GM19238 (cell line): ENCODE results near the gene ZBTB7A.

ENCODE experiments used
- DNase-seq: peaks from one replicate; pipeline ENCODE4 v3.0.0; 2011; ENCODE audit warnings: low spot score; ENCODE audit not compliant: insufficient read length

ZBTB7A gene

DNA sequence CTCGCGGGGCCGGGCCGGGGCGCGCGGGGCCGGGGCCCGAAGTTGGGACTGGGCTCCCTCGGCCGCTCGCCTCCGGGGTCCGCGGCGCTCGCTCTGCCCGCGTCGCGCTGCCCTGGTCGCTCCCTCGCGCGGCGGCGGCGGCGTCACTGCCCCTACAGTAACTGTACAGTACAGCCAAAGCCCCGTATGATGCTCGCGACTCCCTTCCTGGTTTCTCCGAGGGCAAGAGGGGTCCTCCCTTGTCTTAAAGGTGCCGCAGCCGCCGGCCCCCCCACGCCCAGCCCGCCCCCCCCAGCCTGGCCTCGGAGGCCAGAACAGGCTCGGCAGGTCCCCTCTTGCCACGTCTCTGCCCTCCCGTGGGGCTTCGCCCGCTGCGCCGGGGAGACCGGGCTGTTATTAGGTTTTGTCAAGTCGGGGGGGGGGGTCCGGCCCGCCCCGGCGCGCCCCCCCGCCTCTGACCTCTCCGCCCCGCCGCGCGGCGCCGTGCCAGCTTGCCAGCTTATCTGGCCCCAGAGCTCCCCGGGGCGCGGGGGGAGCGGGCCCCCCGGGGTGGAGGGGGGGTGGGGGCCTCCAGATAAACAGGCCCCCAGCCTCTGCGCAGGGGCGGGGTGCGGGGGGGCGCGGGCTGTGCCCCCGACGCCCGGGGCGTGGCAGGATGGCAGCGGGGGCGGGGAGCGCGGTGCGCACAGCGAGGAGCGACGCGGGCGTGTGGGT, at the start of gene ZBTB7A:
Gene ZBTB7A (minus strand): TSS at position 218 of the 714 bp plus-strand sequence. CDS start 11,667 bp downstream, outside the sequence.
- DNase-seq, result peak; percentile 74

GRCh38 chr19:4115818-4116385, 49.2 kb upstream of the ZBTB7A start:
- no peak for DNase-seq

GRCh38 chr19:4115050-4115817, 48.5 kb upstream of the ZBTB7A start:
- peak; percentile 89 for DNase-seq

DNA sequence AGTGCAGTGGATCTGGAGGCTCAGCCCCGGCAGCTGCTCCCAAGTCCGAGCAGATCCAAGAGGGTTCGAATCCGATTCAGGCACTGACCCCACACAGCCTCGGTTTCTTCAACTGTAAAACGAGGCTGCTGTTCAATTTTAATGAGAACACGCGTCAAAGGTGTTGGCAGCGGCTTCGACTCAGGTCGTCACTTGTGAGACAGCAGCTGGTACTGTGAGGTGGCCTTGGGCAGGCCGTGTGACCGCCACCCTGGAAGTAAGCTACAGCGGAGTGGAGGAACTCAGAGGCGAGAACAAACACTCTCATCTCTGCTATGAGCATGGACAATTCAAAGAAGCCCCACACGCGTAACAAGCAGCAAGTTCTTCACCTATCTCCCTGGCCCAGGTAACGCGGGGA, 47.5 kb upstream of the ZBTB7A start:
- no peak for DNase-seq

- no peak for DNase-seq
Observed at GRCh38 chr19:4113398-4114088, 46.8 kb upstream of the ZBTB7A start.

DNA sequence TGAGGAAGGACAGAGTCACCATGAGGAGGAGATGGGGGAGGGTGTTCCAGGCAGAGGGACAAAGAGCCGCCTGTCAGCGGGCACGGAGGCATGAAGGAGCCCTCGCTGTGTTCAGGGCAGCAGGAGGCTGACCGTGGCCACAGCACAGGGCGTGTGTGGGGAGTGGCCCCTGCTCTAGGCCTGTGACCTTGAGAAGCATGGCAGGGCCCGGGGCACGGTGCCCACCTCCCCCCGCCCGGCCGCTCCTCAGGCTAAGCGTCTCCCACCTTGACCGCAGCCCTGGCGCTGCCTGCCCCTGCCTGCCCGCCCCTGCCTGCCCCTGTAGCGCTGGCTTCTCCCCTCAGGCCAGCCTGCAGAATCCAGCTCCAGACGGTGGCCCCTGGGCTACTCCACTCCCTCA, 45.7 kb upstream of the ZBTB7A start:
- DNase-seq, result no peak

DNA sequence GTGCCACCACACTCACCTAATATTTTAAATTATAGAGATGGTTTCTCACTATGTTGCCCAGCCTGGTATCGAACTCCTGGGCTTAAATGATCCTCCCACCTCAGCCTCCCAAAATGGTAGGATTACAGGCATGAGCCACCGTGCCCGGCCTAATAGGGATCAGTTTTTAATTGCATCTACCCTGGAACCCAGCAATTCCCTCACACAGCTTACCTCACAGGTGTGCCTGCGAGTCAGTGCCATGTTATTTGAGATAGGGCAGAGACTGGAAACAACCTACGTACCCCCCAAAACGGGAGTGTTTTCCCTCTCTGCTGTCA, 42.9 kb upstream of the ZBTB7A start:
- no peak for DNase-seq

DNA sequence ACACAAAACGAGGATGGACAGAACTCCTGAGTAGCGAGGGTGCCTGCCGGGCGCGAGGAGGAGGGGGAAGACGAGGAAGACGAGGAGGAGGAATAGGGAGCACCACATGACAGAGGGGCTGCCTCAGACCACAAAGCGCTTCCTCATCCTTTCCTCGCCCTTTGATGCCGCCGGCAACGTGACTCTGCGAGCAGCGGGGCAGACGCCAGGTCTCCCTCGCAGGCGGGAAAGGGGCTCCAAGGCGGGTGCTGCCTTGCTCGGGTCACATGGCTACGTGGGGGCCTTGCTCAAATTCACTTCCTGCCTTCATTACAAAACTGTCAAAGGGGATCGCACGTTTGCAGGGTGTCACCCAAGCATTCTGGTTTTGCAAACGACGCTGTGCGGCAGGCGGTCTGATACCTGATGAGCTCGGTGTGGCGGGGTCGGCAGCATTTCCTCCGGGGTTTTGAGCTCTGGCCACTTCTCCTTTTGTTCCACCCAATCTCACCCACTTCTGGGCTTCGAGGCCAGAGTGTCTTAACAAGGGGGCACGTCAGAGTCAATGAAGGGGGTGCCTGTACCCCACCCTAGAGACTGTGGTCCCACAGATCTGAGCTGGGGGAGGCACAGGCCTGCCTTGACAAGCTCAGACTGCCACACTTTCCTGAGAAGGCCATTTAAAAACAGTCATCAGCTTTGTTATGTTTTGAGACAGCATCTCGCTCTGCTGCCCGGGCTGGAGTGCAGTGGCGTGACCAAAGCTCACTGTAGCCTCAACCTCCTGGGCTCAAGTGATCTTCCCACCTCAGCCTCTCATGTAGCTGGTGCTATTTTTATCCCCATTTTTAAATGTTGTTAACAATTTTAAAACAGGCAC, 42.3 kb upstream of the ZBTB7A start:
- DNase-seq, result peak; percentile 79

DNA sequence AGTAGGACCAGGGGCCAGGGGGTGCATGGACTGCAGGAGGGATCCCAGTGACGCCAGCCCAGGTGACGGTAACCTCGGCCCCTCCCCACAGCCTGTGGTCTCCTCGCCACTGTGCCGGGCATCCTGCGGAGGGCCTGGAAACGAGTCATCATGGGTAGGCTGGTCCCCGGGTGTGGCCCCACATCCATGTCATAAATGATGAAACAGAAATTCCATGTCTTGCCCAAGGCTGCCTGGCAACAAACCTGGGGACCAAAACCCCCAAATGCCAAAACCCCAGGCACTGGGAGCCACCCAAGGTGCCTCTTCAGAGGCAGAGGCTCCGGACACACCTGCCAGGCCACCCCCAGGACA, 36.4 kb upstream of the ZBTB7A start:
- DNase-seq, result no peak

DNA sequence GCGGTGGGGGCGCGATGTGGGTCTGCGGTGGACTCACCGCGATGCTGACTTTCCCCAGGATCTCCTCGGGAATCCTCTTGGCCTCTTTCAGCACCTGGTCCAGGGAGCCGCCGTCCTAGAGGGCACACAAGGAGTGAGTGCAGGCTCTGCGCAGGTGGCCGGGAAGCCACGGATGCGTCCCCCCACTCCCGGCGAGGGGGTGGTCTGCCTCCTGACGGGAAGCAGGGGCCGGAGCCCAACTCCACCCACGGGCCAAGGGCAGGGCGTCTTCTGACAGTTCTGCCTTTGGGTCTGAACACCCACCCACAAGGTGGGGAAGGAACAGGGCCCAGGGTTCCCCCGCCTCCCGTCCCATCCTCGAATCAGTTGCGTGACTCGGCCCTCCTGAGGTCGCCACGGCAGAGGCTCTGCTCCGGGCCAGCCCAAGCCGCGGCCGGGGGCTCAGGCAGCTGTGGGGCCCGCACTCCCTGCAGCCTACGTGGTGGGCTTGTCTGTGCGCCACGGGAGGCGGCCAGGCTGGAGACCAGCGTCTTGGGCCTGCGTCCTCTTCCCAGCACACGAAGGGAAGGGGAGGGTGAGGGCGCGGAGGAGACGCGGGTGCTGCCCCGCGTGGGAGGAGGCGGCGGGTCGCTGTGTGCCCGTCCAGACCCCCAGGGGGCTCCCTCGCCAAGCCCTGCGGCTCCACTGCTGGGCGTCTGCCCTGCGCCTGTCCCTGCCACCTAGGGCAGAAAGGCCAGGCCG, 35.8 kb upstream of the ZBTB7A start:
- DNase-seq, result no peak

- no peak for DNase-seq
Observed at GRCh38 chr19:4101496-4101770, 34.7 kb upstream of the ZBTB7A start.

GRCh38 chr19:4100647-4101495, 34.2 kb upstream of the ZBTB7A start:
- DNase-seq, result no peak

GRCh38 chr19:4099041-4099764, 32.5 kb upstream of the ZBTB7A start:
- DNase-seq, result no peak

- DNase-seq, result no peak
Observed at GRCh38 chr19:4098493-4098892, 31.8 kb upstream of the ZBTB7A start.

DNA sequence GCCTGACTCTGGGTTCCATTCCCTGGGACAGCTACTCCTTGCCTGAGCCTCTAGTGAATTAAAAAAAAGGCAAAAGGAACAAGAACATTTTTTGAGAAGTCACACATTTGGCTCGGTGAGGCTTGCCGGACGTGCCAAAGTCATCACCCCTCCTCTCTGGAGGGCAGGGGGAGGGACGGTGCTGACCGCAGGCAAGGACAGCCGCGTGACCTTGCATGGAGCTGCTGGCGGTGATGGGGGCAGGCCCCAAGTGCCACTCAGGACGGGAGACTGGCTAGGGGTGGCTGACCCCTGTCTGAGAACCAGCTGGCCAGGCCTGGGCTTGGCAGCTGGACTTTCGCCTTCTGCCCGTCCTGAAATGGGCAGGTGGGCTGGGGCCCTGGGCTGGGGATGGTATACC, 30.8 kb upstream of the ZBTB7A start:
- no peak for DNase-seq

DNA sequence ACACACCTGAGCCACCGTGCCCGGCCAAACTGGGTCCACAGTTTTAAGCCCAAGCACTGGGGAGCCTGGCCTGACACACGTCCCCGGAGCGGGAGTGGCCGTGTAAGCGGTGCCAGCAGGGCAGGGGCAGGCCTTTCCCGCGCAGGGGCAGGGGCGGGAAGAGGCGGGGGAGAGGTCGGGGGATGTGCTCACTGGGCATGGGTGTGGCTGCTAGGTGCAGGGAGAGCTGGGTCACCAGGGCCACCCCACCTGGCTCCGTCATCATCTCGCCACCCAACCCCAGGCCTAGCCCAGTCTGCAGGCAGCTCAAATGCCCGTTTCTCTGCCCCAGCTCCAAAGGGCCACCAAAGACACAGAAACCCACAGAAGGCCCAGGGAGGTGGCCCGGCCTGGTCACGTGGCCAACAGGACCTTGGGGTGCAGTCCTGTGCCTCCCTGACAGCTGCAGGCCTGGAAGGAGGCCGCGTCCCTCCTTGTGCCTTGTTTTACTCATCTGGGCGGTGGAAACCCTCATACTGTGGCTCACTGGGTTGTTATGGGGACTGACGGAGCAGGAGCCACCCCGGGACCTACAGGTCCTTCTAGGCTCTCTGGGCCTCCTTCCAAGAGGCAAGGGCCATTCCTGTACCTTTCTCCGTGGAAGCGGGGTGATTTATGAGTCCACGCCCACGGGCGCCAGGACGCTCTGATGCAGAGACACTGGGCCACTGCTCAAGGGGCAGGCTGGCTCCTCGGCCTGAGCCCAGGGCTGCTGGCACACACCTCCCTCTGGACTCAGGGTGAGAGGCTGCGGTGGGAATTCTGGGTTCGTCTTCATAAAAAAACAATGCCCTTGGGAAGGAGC, 29.6 kb upstream of the ZBTB7A start:
- no peak for DNase-seq

GRCh38 chr19:4095488-4095844, 28.8 kb upstream of the ZBTB7A start:
- no peak for DNase-seq

DNA sequence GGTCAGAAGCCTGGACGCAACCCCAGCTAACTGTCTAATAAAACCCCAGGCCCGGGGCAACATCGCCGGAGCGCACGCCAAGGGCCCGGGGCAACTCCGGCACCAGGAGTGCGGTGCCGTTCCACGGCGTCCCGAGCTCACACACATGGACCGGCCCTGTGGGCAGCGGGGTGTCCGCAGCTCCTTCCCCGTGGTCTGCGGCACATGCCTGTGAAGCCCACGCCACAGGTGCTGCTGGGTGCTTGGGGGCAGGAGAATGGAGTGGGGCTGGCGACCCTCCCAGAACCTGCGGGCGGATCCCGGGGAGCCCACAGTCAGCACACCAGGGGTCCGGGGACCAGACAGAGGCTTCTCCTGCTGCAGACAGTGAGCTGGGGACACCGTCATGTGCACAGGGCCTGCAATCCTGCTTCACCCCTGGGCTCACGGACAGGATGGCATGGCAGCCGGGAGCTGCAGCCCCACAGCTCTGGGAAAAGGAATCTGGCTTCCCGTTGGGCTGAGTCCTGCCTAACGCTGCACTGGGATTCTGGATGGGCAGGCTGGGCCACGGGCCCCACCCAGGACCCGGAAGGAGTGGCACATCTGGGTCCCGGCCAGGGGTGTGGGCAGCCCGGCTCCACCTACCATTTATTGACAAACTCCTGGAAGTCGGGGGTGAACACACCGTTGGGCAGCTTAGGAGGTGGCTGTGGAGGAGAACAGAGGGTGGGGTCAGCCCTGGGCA, 28.2 kb upstream of the ZBTB7A start:
- DNase-seq, result no peak
